Measurements from ENCODE around the gene NDST4. TPM values are rescaled to one million over a fixed set of nuclear protein-coding genes. Genes with fewer than 3 reads are reported as not detected.

Gene NDST4
- total RNA-seq, 4 donors from 2014 or later = not detected

- no peak overlapping the region for H3K27ac ChIP-seq
- H3K36me3 ChIP-seq = no peaks in the 10 kb centered on the region
- H3K9me3 ChIP-seq = no peaks in the 10 kb centered on the region
- peak; percentile 36 for ATAC-seq
- H3K4me3 ChIP-seq = no peak overlapping the region
- 49 to 73% methylated on average over 4 to 13 of the region's 14 CpGs for WGBS, 2 donors (ENCODE audit: low coverage in 1 of 2)
- TF ChIP-seq, protein P1, sequence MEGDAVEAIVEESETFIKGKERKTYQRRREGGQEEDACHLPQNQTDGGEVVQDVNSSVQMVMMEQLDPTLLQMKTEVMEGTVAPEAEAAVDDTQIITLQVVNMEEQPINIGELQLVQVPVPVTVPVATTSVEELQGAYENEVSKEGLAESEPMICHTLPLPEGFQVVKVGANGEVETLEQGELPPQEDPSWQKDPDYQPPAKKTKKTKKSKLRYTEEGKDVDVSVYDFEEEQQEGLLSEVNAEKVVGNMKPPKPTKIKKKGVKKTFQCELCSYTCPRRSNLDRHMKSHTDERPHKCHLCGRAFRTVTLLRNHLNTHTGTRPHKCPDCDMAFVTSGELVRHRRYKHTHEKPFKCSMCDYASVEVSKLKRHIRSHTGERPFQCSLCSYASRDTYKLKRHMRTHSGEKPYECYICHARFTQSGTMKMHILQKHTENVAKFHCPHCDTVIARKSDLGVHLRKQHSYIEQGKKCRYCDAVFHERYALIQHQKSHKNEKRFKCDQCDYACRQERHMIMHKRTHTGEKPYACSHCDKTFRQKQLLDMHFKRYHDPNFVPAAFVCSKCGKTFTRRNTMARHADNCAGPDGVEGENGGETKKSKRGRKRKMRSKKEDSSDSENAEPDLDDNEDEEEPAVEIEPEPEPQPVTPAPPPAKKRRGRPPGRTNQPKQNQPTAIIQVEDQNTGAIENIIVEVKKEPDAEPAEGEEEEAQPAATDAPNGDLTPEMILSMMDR (IDR thresholded peaks at IDR 0.05) = peak in 2 of 4 experiments; percentile 23 to 65
- TF ChIP-seq POLR2AphosphoS5 (IDR thresholded peaks at IDR 0.05) = no peak
- H3K4me1 ChIP-seq = no peaks in the 10 kb centered on the region
- no peaks in the 10 kb centered on the region for H3K27me3 ChIP-seq
Measured at GRCh38 chr4:114807759-114808404, 305.5 kb downstream of the NDST4 start.

DNA sequence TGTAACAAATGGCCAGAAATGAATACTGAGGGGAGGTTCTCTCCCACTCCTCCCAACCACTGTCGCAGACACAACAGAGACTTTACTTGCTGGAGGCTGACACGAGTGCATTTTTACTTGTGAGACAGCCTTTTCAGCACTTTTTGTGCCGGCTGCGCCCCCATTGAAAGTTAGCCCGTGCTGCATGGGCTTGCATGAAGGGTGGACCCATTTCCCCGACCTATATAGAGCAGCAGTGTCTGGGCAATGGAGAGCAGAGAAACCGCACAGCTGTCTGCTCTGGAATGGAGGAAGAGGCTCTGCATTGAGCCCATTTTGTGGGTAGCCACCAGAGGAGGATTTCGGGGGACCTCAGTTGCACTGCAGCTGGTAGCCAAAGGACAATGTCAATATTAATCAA is 306.1 kb downstream of the NDST4 start:
- H3K4me3 ChIP-seq = no peak overlapping the region
- H3K36me3 ChIP-seq = no peaks in the 10 kb centered on the region
- no peak for ATAC-seq
- no peaks in the 10 kb centered on the region for H3K27me3 ChIP-seq
- no peaks in the 10 kb centered on the region for H3K4me1 ChIP-seq
- TF ChIP-seq POLR2A (IDR thresholded peaks at IDR 0.05) (no peak), EP300 (IDR thresholded peaks at IDR 0.05) (no peak), POLR2AphosphoS5 (IDR thresholded peaks at IDR 0.05) (no peak)
- TF ChIP-seq, protein P1 (IDR thresholded peaks at IDR 0.05) = no peak
- H3K27ac ChIP-seq = no peak overlapping the region
- H3K9me3 ChIP-seq = no peaks in the 10 kb centered on the region
- WGBS, 2 donors (ENCODE audit: low coverage in 1 of 2) = 76 to 93% methylated on average over 3 of the region's 8 CpGs

GRCh38 chr4:114791976-114792375 is 321.4 kb downstream of the NDST4 start:
- TF ChIP-seq, protein P1 (IDR thresholded peaks at IDR 0.05) = no peak
- TF ChIP-seq POLR2AphosphoS5 (IDR thresholded peaks at IDR 0.05) = no peak
- no peak for TF ChIP-seq POLR2A (IDR thresholded peaks at IDR 0.05)
- TF ChIP-seq EP300 (IDR thresholded peaks at IDR 0.05) = no peak
- Histone ChIP-seq H3K4me3 (no peak overlapping the region), H3K9me3 (no peaks in the 10 kb centered on the region), H3K27ac (no peak overlapping the region), H3K27me3 (no peaks in the 10 kb centered on the region), H3K4me1 (no peaks in the 10 kb centered on the region), H3K36me3 (no peaks in the 10 kb centered on the region)
- ATAC-seq = no peak
- 59 to 77% methylated on average over 5 of the region's 5 CpGs for WGBS, 2 donors (ENCODE audit: low coverage in 1 of 2)

GRCh38 chr4:114785570-114785969 is 327.9 kb downstream of the NDST4 start:
- no peak for TF ChIP-seq POLR2A (IDR thresholded peaks at IDR 0.05)
- TF ChIP-seq EP300 (IDR thresholded peaks at IDR 0.05) = no peak
- TF ChIP-seq, protein P1 (IDR thresholded peaks at IDR 0.05) = no peak
- no peak for TF ChIP-seq POLR2AphosphoS5 (IDR thresholded peaks at IDR 0.05)
- Histone ChIP-seq H3K27ac (no peak overlapping the region), H3K4me1 (no peaks in the 10 kb centered on the region), H3K36me3 (no peaks in the 10 kb centered on the region), H3K9me3 (no peaks in the 10 kb centered on the region), H3K27me3 (peaks cover 4% of the 10 kb centered on the region), H3K4me3 (no peak overlapping the region)
- ATAC-seq = no peak

GRCh38 chr4:114783215-114783595 is 330.2 kb downstream of the NDST4 start:
- no peaks in the 10 kb centered on the region for H3K36me3 ChIP-seq
- H3K27me3 ChIP-seq = peaks cover 4% of the 10 kb centered on the region
- no peaks in the 10 kb centered on the region for H3K4me1 ChIP-seq
- no peak overlapping the region for H3K4me3 ChIP-seq
- TF ChIP-seq POLR2AphosphoS5 (IDR thresholded peaks at IDR 0.05) (no peak), POLR2A (IDR thresholded peaks at IDR 0.05) (no peak), EP300 (IDR thresholded peaks at IDR 0.05) (no peak)
- TF ChIP-seq, protein P1 (IDR thresholded peaks at IDR 0.05) = no peak
- no peak for ATAC-seq
- 60 to 76% methylated on average over 3 of the region's 3 CpGs for WGBS, 2 donors (ENCODE audit: low coverage in 1 of 2)
- no peaks in the 10 kb centered on the region for H3K9me3 ChIP-seq
- H3K27ac ChIP-seq = no peak overlapping the region
